GM12878 (cell line): Measurements from ENCODE around the gene TTC19. TPM values are rescaled to one million over a fixed set of nuclear protein-coding genes. Genes with fewer than 3 reads are reported as not detected.

Source experiments
- ATAC-seq: fragments of 200-7000 bp; cut with Tn5 transposase; 3 replicates; pipeline ENCODE4 v1.9.1; 2020; ENCODE audit warnings: mild to moderate bottlenecking, moderate library complexity
- BruUV-seq: library from RNA; stranded (reverse); fragments of 400-500 nt; replicated peaks from 2 replicates; lab custom pipeline; 2021; lab: Mats Ljungman, UMichigan
- CTCF ChIA-PET: fragments of 300-600 bp; sonication (Branson Sonifier 250); formaldehyde crosslinking; extraction: SDS; loops from one replicate; lab custom pipeline; 2021; ENCODE audit warnings: inconsistent platforms; lab: Yijun Ruan, JAX
- POLR2A ChIA-PET: fragments of 350-600 bp; formaldehyde crosslinking; extraction: SDS; loops from one replicate; lab custom pipeline; 2021; ENCODE audit warnings: inconsistent platforms; lab: Charles Lee
- RAD21 ChIA-PET: fragments of 300-600 bp; sonication (Branson Sonifier 250); formaldehyde crosslinking; loops from one replicate; lab custom pipeline; 2023; ENCODE audit warnings: antibody characterized with exemption; ENCODE audit not compliant: unreplicated experiment; lab: Charles Lee
- SMC1A ChIA-PET: fragments of 300-600 bp; sonication (Branson Sonifier 250); formaldehyde crosslinking; loops from one replicate; lab custom pipeline; 2023; ENCODE audit not compliant: unreplicated experiment, uncharacterized antibody; lab: Charles Lee
- DNase-seq: peaks from one replicate; pipeline ENCODE4 v3.0.0-alpha.2; 2011; ENCODE audit warnings: low read depth, low spot score
- FAIRE-seq: peaks from 3 replicates; lab custom pipeline; 2011; peaks lifted over from hg19 to GRCh38; lab: Jason Lieb, UNC
- H2AFZ ChIP-seq: 2 replicates; pipeline ENCODE4 v1.6.0; 2011; ENCODE audit warnings: low read depth, low read length, control low read depth; ENCODE audit not compliant: control insufficient read depth
- H3K27ac ChIP-seq: 2 replicates; pipeline ENCODE4 v1.5.1; 2011; ENCODE audit warnings: control low read depth; ENCODE audit not compliant: control insufficient read depth, insufficient read depth
- H3K27me3 ChIP-seq, 2 experiments: replicated peaks in 1 of 2; 2 replicates each; pipeline versions ENCODE4 v1.6.0 to v1.6.1; 2011; ENCODE audit warnings: low read length in 1 of 2; ENCODE audit not compliant: control insufficient read depth in 2 of 2, insufficient read depth in 2 of 2
- H3K36me3 ChIP-seq, 2 experiments: 2 replicates each; pipeline ENCODE4 v1.5.1; 2011; ENCODE audit warnings: low read length in 1 of 2; ENCODE audit not compliant: control insufficient read depth in 2 of 2, insufficient read depth in 2 of 2
- H3K4me1 ChIP-seq: 2 replicates; pipeline ENCODE4 v1.6.1; 2011; ENCODE audit warnings: mild to moderate bottlenecking, low read length, moderate library complexity, mixed read lengths; ENCODE audit not compliant: control insufficient read depth, insufficient read depth
- H3K4me2 ChIP-seq: 2 replicates; pipeline ENCODE4 v1.6.0; 2011; ENCODE audit warnings: control low read depth; ENCODE audit not compliant: control insufficient read depth, insufficient read depth
- H3K4me3 ChIP-seq: fragments of 200-600 bp; sonication (generic); 2 replicates; pipeline ENCODE4 v1.5.1; 2016
- H3K79me2 ChIP-seq: 2 replicates; pipeline ENCODE4 v1.6.0; 2011; ENCODE audit warnings: low read length; ENCODE audit not compliant: control insufficient read depth, insufficient read depth
- H3K9ac ChIP-seq: 2 replicates; pipeline ENCODE4 v1.8.0; 2011; ENCODE audit warnings: low read length, control low read depth, mixed read lengths; ENCODE audit not compliant: control insufficient read depth, insufficient read depth
- H3K9me3 ChIP-seq: replicated peaks from 3 replicates; pipeline ENCODE4 v1.5.1; 2011; ENCODE audit warnings: mild to moderate bottlenecking, low read length; ENCODE audit not compliant: control insufficient read depth, insufficient read depth
- H4K20me1 ChIP-seq: 2 replicates; pipeline ENCODE4 v1.6.0; 2011; ENCODE audit not compliant: control insufficient read depth, insufficient read depth
- CUX1 ChIP-seq: IDR thresholded peaks from 2 replicates; pipeline ENCODE4 v1.6.1; 2012; ENCODE audit warnings: improper control_type of control experiment, low read depth, low read length; ENCODE audit not compliant: insufficient replicate concordance
- KDM1A ChIP-seq: fragments of 200-600 bp; sonication (generic); IDR thresholded peaks from 2 replicates; pipeline ENCODE4 v1.6.1; 2016; ENCODE audit warnings: borderline replicate concordance
- NRF1 ChIP-seq: conservative IDR thresholded peaks from 2 replicates; pipeline ENCODE4 v1.6.1; 2011; ENCODE audit warnings: mild to moderate bottlenecking, low read depth, low read length, improper control_type of control experiment
- SRF ChIP-seq, 2 experiments: IDR thresholded peaks; 2 replicates each; pipeline ENCODE4 v1.6.1; 2011; ENCODE audit warnings: low read depth in 2 of 2, low read length in 2 of 2, mild to moderate bottlenecking in 1 of 2, moderate library complexity in 1 of 2
- WGBS: methylation state at CpG from one replicate; pipeline ENCODE4 v1.1.6; 2016; ENCODE audit warnings: low lambda C conversion rate; ENCODE audit not compliant: insufficient replicate concordance, insufficient coverage; ENCODE audit errors: missing lambda C conversion rate; 5-methylcytosine and 5-hydroxymethylcytosine counted together
- in situ Hi-C: fragments of 300-500 bp; cut with MboI; formaldehyde crosslinking; loops from 9 replicates; pipeline ENCODE4 v1.14.3; 2018; ENCODE audit warnings: mixed read lengths
- intact Hi-C: fragments of 100-400 bp; cut with micrococcal nuclease; formaldehyde crosslinking; loops from one replicate; pipeline ENCODE4 v1.14.2; 2022; ENCODE audit not compliant: unreplicated experiment
- polyA plus RNA-seq, 11 experiments: library from polyadenylated mRNA; depleted of rRNA in 4 of 11; unstranded in 6 of 11; stranded (reverse) in 5 of 11; fragments of >200 nt; fragmentation: Nextera tagmentation in 4 of 11; fragmentation: Illumina TruSeq in 1 of 11; extraction: Ambion mirVana in 4 of 11; extraction: Trizol in 1 of 11; gene quantifications; 1 replicate in 1 of 11; 2 replicates in 10 of 11; pipeline versions ENCODE4 v1.2.1 to v1.2.3, GENCODE V29; 2011 to 2016; ENCODE audit warnings: inconsistent platforms in 2 of 11, missing spikeins in 2 of 11, low read depth in 1 of 11
- total RNA-seq, 4 experiments: library from RNA; depleted of rRNA in 3 of 4; stranded (reverse); fragments of >200 nt in 3 of 4; fragmentation: Illumina TruSeq in 1 of 4; extraction: Trizol in 1 of 4; gene quantifications; 2 replicates each; pipeline versions ENCODE4 v1.2.1 to v1.2.3, GENCODE V29; 2013 to 2021
- TF ChIP-seq, protein P1 (sequence below): fragments of 450-650 bp; IDR thresholded peaks from 2 replicates; pipeline ENCODE4 v1.6.1; 2017; ENCODE audit warnings: antibody characterized with exemption, mild to moderate bottlenecking, moderate library complexity
- TF ChIP-seq, protein P2 (sequence below): fragments of 450-650 bp; IDR thresholded peaks from 2 replicates; pipeline ENCODE4 v1.6.1; 2016; ENCODE audit warnings: mild to moderate bottlenecking
- TF ChIP-seq, protein P3 (sequence below): fragments of 450-650 bp; IDR thresholded peaks from 2 replicates; pipeline ENCODE4 v1.6.1; 2018; ENCODE audit warnings: borderline replicate concordance, mild to moderate bottlenecking; ENCODE audit not compliant: partially characterized antibody
- TF ChIP-seq, protein P4 (sequence below): IDR thresholded peaks from 2 replicates; pipeline ENCODE4 v1.6.1; 2011; ENCODE audit warnings: mild to moderate bottlenecking, low read depth, low read length, moderate library complexity; ENCODE audit not compliant: insufficient replicate concordance

The TTC19 gene
- total and polyA plus RNA-seq, 10 of the 15 experiments (the other 5 are each of a cell fraction or from before 2014, with no cell fraction given): 5.3 to 29.8 (median 20.1) TPM

- TF ChIP-seq, protein P1, sequence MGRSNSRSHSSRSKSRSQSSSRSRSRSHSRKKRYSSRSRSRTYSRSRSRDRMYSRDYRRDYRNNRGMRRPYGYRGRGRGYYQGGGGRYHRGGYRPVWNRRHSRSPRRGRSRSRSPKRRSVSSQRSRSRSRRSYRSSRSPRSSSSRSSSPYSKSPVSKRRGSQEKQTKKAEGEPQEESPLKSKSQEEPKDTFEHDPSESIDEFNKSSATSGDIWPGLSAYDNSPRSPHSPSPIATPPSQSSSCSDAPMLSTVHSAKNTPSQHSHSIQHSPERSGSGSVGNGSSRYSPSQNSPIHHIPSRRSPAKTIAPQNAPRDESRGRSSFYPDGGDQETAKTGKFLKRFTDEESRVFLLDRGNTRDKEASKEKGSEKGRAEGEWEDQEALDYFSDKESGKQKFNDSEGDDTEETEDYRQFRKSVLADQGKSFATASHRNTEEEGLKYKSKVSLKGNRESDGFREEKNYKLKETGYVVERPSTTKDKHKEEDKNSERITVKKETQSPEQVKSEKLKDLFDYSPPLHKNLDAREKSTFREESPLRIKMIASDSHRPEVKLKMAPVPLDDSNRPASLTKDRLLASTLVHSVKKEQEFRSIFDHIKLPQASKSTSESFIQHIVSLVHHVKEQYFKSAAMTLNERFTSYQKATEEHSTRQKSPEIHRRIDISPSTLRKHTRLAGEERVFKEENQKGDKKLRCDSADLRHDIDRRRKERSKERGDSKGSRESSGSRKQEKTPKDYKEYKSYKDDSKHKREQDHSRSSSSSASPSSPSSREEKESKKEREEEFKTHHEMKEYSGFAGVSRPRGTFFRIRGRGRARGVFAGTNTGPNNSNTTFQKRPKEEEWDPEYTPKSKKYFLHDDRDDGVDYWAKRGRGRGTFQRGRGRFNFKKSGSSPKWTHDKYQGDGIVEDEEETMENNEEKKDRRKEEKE: no peak
- TF ChIP-seq, protein P2, sequence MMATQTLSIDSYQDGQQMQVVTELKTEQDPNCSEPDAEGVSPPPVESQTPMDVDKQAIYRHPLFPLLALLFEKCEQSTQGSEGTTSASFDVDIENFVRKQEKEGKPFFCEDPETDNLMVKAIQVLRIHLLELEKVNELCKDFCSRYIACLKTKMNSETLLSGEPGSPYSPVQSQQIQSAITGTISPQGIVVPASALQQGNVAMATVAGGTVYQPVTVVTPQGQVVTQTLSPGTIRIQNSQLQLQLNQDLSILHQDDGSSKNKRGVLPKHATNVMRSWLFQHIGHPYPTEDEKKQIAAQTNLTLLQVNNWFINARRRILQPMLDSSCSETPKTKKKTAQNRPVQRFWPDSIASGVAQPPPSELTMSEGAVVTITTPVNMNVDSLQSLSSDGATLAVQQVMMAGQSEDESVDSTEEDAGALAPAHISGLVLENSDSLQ: no peak
- TF ChIP-seq, protein P3, sequence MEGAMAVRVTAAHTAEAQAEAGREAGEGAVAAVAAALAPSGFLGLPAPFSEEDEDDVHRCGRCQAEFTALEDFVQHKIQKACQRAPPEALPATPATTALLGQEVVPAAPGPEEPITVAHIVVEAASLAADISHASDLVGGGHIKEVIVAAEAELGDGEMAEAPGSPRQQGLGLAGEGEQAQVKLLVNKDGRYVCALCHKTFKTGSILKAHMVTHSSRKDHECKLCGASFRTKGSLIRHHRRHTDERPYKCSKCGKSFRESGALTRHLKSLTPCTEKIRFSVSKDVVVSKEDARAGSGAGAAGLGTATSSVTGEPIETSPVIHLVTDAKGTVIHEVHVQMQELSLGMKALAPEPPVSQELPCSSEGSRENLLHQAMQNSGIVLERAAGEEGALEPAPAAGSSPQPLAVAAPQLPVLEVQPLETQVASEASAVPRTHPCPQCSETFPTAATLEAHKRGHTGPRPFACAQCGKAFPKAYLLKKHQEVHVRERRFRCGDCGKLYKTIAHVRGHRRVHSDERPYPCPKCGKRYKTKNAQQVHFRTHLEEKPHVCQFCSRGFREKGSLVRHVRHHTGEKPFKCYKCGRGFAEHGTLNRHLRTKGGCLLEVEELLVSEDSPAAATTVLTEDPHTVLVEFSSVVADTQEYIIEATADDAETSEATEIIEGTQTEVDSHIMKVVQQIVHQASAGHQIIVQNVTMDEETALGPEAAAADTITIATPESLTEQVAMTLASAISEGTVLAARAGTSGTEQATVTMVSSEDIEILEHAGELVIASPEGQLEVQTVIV: no peak
- TF ChIP-seq NRF1: no peak
- TF ChIP-seq, all 136 proteins: peak for 0
Observed at GRCh38 chr17:16072031-16072430, 72.4 kb downstream of the TTC19 start (continued).

- Histone ChIP-seq H3K27me3 (no peaks in the 10 kb centered on the region), H3K4me3 (no peak overlapping the region), H3K4me1 (no peaks in the 10 kb centered on the region), H3K9me3 (no peaks in the 10 kb centered on the region), H4K20me1 (no peaks in the 10 kb centered on the region), H3K27ac (no peak overlapping the region), H3K79me2 (no peaks in the 10 kb centered on the region), H2AFZ (no peak overlapping the region), H3K4me2 (no peak overlapping the region), H3K36me3 (peaks cover 5 to 33% of the 10 kb centered on the region in 2 experiments), H3K9ac (no peak overlapping the region)
- ChIA-PET RAD21 (no interaction called here), SMC1A (interaction anchor here (1.0 to 2.4 kb wide), 4 partner anchors 11 to 48 kb away, joined by 3 to 8 read pairs (median 4); no protein-coding TSS in a partner anchor), CTCF (no interaction called here), POLR2A (no interaction called here)
- intact Hi-C loops (no loop called here), in situ Hi-C loops (no loop called here)
- no TSS peak for BruUV-seq
- no peak for ATAC-seq
- DNase-seq: no peak
- 100% methylated on average over 4 of the region's 4 CpGs for WGBS
- no peak for FAIRE-seq
- TF ChIP-seq CUX1 (no peak), KDM1A (no peak), SRF (IDR thresholded peaks at IDR 0.05; ENCODE audit: low read depth in 2 of 2, low read length in 2 of 2) (no peak)
- TF ChIP-seq, protein P4, sequence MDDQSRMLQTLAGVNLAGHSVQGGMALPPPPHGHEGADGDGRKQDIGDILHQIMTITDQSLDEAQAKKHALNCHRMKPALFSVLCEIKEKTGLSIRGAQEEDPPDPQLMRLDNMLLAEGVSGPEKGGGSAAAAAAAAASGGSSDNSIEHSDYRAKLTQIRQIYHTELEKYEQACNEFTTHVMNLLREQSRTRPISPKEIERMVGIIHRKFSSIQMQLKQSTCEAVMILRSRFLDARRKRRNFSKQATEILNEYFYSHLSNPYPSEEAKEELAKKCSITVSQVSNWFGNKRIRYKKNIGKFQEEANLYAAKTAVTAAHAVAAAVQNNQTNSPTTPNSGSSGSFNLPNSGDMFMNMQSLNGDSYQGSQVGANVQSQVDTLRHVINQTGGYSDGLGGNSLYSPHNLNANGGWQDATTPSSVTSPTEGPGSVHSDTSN: no peak
Observed at GRCh38 chr17:16073845-16074244, 74.2 kb downstream of the TTC19 start.
